Neural cell (in vitro differentiated cells): ENCODE results near the gene GNB3. TPM values are rescaled to one million over a fixed set of nuclear protein-coding genes. Genes with fewer than 3 reads are reported as not detected.

Experiments
- H2AFZ ChIP-seq: fragments of 200-600, 300-800 bp; sonication (generic), shearing (Covaris generic); 2 replicates; pipeline ENCODE4 v1.6.0; 2014; ENCODE audit warnings: low read depth, mild to moderate bottlenecking, antibody characterized with exemption, low read length, moderate library complexity
- H3F3A ChIP-seq: fragments of 200-600 bp; shearing (Covaris generic); 2 replicates; pipeline ENCODE4 v1.6.1; 2016; ENCODE audit warnings: mild to moderate bottlenecking, moderate library complexity, mixed read lengths, antibody characterized with exemption, low read length; ENCODE audit not compliant: insufficient read depth, poor library complexity, severe bottlenecking
- H3K27ac ChIP-seq: fragments of 200-600, 300-800 bp; sonication (generic), shearing (Covaris generic); 2 replicates; pipeline ENCODE4 v1.5.1; 2014; ENCODE audit warnings: mild to moderate bottlenecking, low read length, moderate library complexity
- H3K27me3 ChIP-seq: fragments of 300-800, 200-600 bp; sonication (generic), shearing (Covaris generic); 2 replicates; pipeline ENCODE4 v1.6.0; 2014; ENCODE audit warnings: mild to moderate bottlenecking, low read depth, low read length, moderate library complexity; ENCODE audit not compliant: insufficient read depth
- H3K36me3 ChIP-seq: fragments of 300-800, 200-600 bp; sonication (generic), shearing (Covaris generic); 2 replicates; pipeline ENCODE4 v1.5.1; 2014; ENCODE audit warnings: mild to moderate bottlenecking, antibody characterized with exemption, low read length, moderate library complexity; ENCODE audit not compliant: insufficient read depth
- H3K4me2 ChIP-seq: fragments of 300-800, 200-600 bp; sonication (generic), shearing (Covaris generic); 2 replicates; pipeline ENCODE4 v1.6.0; 2014; ENCODE audit warnings: mild to moderate bottlenecking, low read length
- H3K4me3 ChIP-seq: fragments of 300-800, 200-600 bp; sonication (generic), shearing (Covaris generic); 2 replicates; pipeline ENCODE4 v1.5.1; 2014; ENCODE audit warnings: mild to moderate bottlenecking, low read length, moderate library complexity
- H3K79me2 ChIP-seq: fragments of 200-600 bp; shearing (Covaris generic); replicated peaks from 2 replicates; pipeline ENCODE4 v1.6.0; 2014; ENCODE audit warnings: mild to moderate bottlenecking, low read length, moderate library complexity; ENCODE audit not compliant: insufficient read depth
- H3K9ac ChIP-seq: fragments of 300-800, 200-600 bp; sonication (generic), shearing (Covaris generic); 2 replicates; pipeline ENCODE4 v1.6.1; 2016; ENCODE audit warnings: mild to moderate bottlenecking, low read length, mixed read lengths
- H3K9me2 ChIP-seq: fragments of 200-600 bp; shearing (Covaris generic); 2 replicates; pipeline ENCODE4 v1.6.1; 2016; ENCODE audit warnings: mild to moderate bottlenecking, low read length, mixed read lengths; ENCODE audit not compliant: insufficient read depth
- H3K9me3 ChIP-seq: fragments of 200-600, 300-800 bp; sonication (generic), shearing (Covaris generic); 2 replicates; pipeline ENCODE4 v1.6.1; 2016; ENCODE audit warnings: mild to moderate bottlenecking, mixed run types, low read length, moderate library complexity, mixed read lengths
- H4K20me1 ChIP-seq: fragments of 200-600 bp; shearing (Covaris generic); 2 replicates; pipeline ENCODE4 v1.6.1; 2016; ENCODE audit warnings: mild to moderate bottlenecking, mixed run types; ENCODE audit not compliant: insufficient read depth
- EP300 ChIP-seq: fragments of 450-650 bp; conservative IDR thresholded peaks from 2 replicates; pipeline ENCODE4 v1.6.1; 2014; ENCODE audit warnings: antibody characterized with exemption, mild to moderate bottlenecking, moderate library complexity; ENCODE audit not compliant: poor library complexity, severe bottlenecking
- EZH2 ChIP-seq: fragments of 200-600, 300-800 bp; shearing (Covaris generic), sonication (generic); IDR thresholded peaks from 2 replicates; pipeline ENCODE4 v1.6.1; 2014; ENCODE audit warnings: antibody characterized with exemption, low read length, borderline replicate concordance, mild to moderate bottlenecking; ENCODE audit not compliant: insufficient read depth, poor library complexity, severe bottlenecking
- MXI1 ChIP-seq: fragments of 450-650 bp; conservative IDR thresholded peaks from 2 replicates; pipeline ENCODE4 v1.6.1; 2014; ENCODE audit warnings: antibody characterized with exemption, mild to moderate bottlenecking; ENCODE audit not compliant: poor library complexity, severe bottlenecking
- POLR2AphosphoS5 ChIP-seq: IDR thresholded peaks from 2 replicates; pipeline ENCODE4 v1.6.1; 2012
- RAD21 ChIP-seq: fragments of 450-650 bp; conservative IDR thresholded peaks from 2 replicates; pipeline ENCODE4 v1.6.1; 2014; ENCODE audit warnings: antibody characterized with exemption, mild to moderate bottlenecking, moderate library complexity
- REST ChIP-seq: IDR thresholded peaks from 2 replicates; pipeline ENCODE4 v1.6.1; 2012; ENCODE audit warnings: borderline replicate concordance
- SMC3 ChIP-seq: fragments of 450-650 bp; conservative IDR thresholded peaks from 2 replicates; pipeline ENCODE4 v1.6.1; 2014; ENCODE audit warnings: antibody characterized with exemption, mild to moderate bottlenecking, moderate library complexity; ENCODE audit not compliant: poor library complexity
- TAF1 ChIP-seq: IDR thresholded peaks from 2 replicates; pipeline ENCODE4 v1.6.1; 2012; ENCODE audit warnings: low read depth
- polyA plus RNA-seq: library from polyadenylated mRNA; depleted of rRNA; stranded (reverse); fragments of >200 nt; gene quantifications from 2 replicates; pipeline ENCODE4 v1.2.3, GENCODE V29; 2014
- TF ChIP-seq, protein P1 (sequence below): fragments of 450-650 bp; IDR thresholded peaks from 2 replicates; pipeline ENCODE4 v1.5.1; 2014; ENCODE audit warnings: antibody characterized with exemption, mild to moderate bottlenecking, moderate library complexity; ENCODE audit not compliant: poor library complexity, severe bottlenecking

GNB3 gene
- polyA plus RNA-seq, 1 donor from 2014 or later, result 18.8 TPM

GRCh38 chr12:6830999-6831398 lies 9.7 kb upstream of the GNB3 start:
- Histone ChIP-seq H3K9me2 (no peaks in the 10 kb centered on the region), H3K9me3 (no peaks in the 10 kb centered on the region), H3K4me2 (no peak overlapping the region), H4K20me1 (no peaks in the 10 kb centered on the region), H3K27ac (no peak overlapping the region), H3K79me2 (peaks cover 17% of the 10 kb centered on the region), H3K9ac (no peak overlapping the region), H3F3A (peaks cover 5% of the 10 kb centered on the region), H2AFZ (no peak overlapping the region), H3K27me3 (no peaks in the 10 kb centered on the region), H3K36me3 (no peaks in the 10 kb centered on the region), H3K4me3 (no peak overlapping the region)
- TF ChIP-seq EP300, result no peak
- TF ChIP-seq, protein P1, sequence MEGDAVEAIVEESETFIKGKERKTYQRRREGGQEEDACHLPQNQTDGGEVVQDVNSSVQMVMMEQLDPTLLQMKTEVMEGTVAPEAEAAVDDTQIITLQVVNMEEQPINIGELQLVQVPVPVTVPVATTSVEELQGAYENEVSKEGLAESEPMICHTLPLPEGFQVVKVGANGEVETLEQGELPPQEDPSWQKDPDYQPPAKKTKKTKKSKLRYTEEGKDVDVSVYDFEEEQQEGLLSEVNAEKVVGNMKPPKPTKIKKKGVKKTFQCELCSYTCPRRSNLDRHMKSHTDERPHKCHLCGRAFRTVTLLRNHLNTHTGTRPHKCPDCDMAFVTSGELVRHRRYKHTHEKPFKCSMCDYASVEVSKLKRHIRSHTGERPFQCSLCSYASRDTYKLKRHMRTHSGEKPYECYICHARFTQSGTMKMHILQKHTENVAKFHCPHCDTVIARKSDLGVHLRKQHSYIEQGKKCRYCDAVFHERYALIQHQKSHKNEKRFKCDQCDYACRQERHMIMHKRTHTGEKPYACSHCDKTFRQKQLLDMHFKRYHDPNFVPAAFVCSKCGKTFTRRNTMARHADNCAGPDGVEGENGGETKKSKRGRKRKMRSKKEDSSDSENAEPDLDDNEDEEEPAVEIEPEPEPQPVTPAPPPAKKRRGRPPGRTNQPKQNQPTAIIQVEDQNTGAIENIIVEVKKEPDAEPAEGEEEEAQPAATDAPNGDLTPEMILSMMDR, result no peak
- TF ChIP-seq POLR2AphosphoS5, result no peak
- no peak for TF ChIP-seq RAD21
- no peak for TF ChIP-seq REST
- TF ChIP-seq MXI1, result no peak
- TF ChIP-seq TAF1, result no peak
- no peak for TF ChIP-seq SMC3
- TF ChIP-seq EZH2, result no peak

GRCh38 chr12:6831450-6831995 lies 9.2 kb upstream of the GNB3 start:
- Histone ChIP-seq H3K27ac (no peak overlapping the region), H3K27me3 (no peaks in the 10 kb centered on the region), H3K9ac (no peak overlapping the region), H4K20me1 (no peaks in the 10 kb centered on the region), H3K4me2 (no peak overlapping the region), H3K9me2 (no peaks in the 10 kb centered on the region), H2AFZ (no peak overlapping the region), H3K9me3 (no peaks in the 10 kb centered on the region), H3K79me2 (peaks cover 17% of the 10 kb centered on the region), H3K36me3 (no peaks in the 10 kb centered on the region), H3K4me3 (no peak overlapping the region), H3F3A (peaks cover 5% of the 10 kb centered on the region)
- TF ChIP-seq POLR2AphosphoS5, result no peak
- no peak for TF ChIP-seq EP300
- TF ChIP-seq RAD21, result no peak
- TF ChIP-seq TAF1, result no peak
- no peak for TF ChIP-seq REST
- no peak for TF ChIP-seq EZH2
- TF ChIP-seq, protein P1, result no peak
- no peak for TF ChIP-seq MXI1
